Neural cell (in vitro differentiated cells): ENCODE results near the gene TMOD1.

Source experiments
- CTCF ChIP-seq: fragments of 450-650 bp; IDR thresholded peaks from 2 replicates; pipeline ENCODE4 v1.5.1; 2014; ENCODE audit warnings: antibody characterized with exemption, mild to moderate bottlenecking, moderate library complexity; ENCODE audit not compliant: poor library complexity, severe bottlenecking
- EP300 ChIP-seq: fragments of 450-650 bp; conservative IDR thresholded peaks from 2 replicates; pipeline ENCODE4 v1.6.1; 2014; ENCODE audit warnings: antibody characterized with exemption, mild to moderate bottlenecking, moderate library complexity; ENCODE audit not compliant: poor library complexity, severe bottlenecking
- EZH2 ChIP-seq: fragments of 200-600, 300-800 bp; shearing (Covaris generic), sonication (generic); IDR thresholded peaks from 2 replicates; pipeline ENCODE4 v1.6.1; 2014; ENCODE audit warnings: antibody characterized with exemption, low read length, borderline replicate concordance, mild to moderate bottlenecking; ENCODE audit not compliant: insufficient read depth, poor library complexity, severe bottlenecking
- POLR2AphosphoS5 ChIP-seq: IDR thresholded peaks from 2 replicates; pipeline ENCODE4 v1.6.1; 2012
- RAD21 ChIP-seq: fragments of 450-650 bp; conservative IDR thresholded peaks from 2 replicates; pipeline ENCODE4 v1.6.1; 2014; ENCODE audit warnings: antibody characterized with exemption, mild to moderate bottlenecking, moderate library complexity
- REST ChIP-seq: IDR thresholded peaks from 2 replicates; pipeline ENCODE4 v1.6.1; 2012; ENCODE audit warnings: borderline replicate concordance
- SMC3 ChIP-seq: fragments of 450-650 bp; conservative IDR thresholded peaks from 2 replicates; pipeline ENCODE4 v1.6.1; 2014; ENCODE audit warnings: antibody characterized with exemption, mild to moderate bottlenecking, moderate library complexity; ENCODE audit not compliant: poor library complexity
- TAF1 ChIP-seq: IDR thresholded peaks from 2 replicates; pipeline ENCODE4 v1.6.1; 2012; ENCODE audit warnings: low read depth

GRCh38 chr9:97535771-97536170, 34.3 kb downstream of the TMOD1 start:
- TF ChIP-seq CTCF (no peak), POLR2AphosphoS5 (no peak), SMC3 (no peak), TAF1 (no peak), REST (no peak), EP300 (no peak), EZH2 (no peak), RAD21 (no peak)
